Stimulated activated CD8-positive, alpha-beta memory T cell treated with anti-CD3 and anti-CD28 coated beads, Interleukin-4, amount 100 ng/mL, for 48 hours (primary cell): ENCODE measurements around the gene PDLIM1.
"Not testable (repeated sequence)": the region's sequence is repeated elsewhere in the genome, so short reads cannot be mapped to it uniquely, and the experiment has no call there.

Source experiments
- DNase-seq: peaks from one replicate; pipeline ENCODE4 v3.0.0-alpha.2; 2020

PDLIM1 gene

DNA sequence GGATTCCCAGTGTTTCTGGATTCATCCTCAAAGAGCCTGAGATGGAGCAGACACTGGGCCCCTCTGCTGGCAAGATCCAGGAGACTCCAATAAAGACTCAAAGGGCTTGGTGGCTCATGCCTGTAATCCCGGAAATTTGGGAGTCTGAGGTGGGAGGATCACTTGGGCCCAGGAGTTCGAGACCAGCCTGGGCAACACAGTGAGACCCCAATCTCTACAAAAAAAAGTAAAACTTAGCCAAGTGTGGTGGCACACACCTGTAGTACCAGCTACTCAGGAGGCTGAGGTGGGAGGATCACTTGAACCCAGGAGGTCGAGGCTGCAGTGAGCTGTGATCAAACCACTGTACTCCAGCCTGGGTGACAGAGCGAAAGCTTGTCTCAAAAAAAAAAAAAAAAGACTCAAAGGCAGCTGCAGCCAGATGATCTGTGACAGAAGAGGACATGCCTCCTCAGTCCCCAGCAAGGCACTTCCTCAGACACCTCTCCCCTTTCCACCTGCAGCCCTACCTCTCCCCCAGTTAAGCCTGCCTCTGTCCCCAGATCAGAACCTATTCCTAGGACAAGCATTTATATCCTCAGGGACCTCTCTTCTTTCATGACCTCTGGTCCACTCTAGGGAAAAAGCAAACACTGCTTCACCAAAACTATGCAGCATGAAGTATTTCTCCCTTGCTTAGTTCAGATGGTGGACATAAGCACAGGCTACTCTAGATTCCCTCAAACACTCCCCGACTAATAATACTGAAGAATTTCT lies 27.9 kb downstream of the PDLIM1 start:
- DNase-seq: no peak

DNA sequence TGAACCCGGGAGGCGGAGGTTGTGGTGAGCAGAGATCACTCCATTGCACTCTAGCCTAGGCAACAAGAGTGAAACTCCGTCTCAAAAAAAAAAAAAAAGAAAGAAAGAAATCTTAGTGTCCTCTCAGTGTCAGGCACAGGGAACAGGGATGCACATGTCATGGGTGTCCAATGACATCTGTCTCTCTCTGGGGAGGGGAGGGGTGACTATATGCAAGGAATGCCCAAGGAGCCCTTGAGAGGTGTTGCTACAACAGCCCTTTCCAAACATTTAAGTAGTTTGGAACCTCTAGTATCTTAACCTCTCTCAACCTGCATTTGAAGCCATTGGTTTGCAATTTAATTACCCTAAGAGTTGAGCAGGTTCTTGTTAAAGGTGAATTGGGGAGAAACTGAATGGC lies 28.9 kb downstream of the PDLIM1 start:
- no peak for DNase-seq

DNA sequence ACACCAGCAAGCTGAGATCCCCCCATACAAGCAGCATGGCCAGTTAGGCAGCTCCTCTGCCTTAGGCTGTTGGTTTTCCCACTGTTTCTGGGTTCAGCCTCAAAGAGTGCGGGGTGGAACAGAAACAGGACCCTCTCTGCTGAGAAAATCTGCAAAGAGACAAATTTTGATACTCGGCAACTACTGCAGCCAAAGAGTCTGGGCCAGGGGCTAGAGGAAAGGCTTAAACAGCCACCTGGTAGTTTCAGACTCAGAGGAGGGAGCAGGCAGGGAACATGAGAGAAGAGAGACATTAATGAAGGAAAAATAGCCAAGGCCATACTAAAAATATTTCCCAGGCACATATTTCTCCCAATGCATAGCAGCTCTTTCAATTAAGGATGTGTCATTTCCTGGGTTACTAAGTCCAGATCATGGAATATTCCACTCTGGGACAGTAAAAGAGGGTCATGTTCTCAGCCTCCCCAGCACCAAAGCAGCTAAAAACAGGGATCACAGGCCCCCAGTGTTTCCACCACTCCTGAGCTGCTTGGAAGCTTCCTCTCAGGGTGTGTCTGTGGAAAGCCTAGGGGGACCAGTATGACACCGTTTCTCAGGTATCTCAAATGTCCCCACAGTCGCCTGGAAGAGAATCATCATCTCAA lies 29.8 kb downstream of the PDLIM1 start:
- DNase-seq: no peak

DNA sequence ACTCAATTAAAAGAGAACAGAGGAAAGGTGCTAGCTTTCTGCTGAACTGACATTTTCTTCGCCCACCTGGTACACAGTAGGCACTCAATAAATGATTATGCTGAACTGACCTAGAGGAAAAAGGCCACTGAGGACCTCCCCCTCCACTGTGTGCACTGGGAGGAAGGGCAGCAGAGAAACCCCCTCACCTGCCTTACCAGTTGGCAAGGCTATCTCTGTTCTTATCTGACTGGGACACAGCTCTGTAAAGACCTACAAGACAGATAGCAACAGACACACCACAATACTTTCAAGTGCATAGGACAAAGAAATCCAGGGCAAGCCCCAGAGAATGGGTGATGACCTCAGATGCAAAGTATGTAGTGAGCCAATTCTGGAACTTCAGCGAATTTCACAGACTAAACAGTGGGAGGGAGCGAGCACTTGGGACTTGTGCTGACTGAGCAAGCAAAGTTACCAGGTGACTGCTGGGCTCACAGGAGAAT lies 30.4 kb downstream of the PDLIM1 start:
- no peak for DNase-seq

DNA sequence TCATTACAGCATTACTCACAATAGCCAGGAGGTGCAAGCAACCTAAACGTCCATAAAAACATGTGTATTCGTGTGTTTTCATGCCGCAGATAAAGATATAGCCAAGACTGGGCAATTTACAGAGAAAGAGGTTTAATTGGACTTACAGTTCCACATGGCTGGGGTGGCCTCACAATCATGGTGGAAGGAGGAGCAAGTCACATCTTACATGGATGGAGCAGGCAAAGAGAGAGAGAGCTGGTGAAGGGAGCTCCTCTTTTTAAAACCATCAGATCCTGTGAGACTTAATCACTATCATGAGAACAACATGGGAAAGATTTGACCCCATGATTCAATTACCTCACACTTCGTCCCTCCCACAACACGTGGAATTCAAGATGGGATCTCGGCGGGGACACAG lies 33.0 kb downstream of the PDLIM1 start:
- DNase-seq: no peak

DNA sequence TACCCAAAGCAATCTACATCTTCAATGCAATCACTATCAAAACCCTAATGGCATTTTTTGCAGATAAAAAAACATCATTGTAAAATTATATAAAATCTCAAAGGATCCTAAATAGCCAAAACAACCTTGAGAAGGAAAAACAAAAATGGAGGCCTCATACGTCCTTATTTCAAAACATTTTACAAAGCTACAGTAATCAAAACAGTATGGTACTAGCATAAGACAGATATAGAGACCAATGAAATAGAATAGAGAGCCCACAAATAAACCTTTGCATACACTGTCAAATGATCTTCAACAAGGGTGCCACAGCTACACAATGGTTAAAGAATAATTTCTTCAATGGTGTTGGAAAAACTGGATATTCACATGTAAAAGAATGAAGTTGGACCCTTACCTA lies 34.5 kb downstream of the PDLIM1 start:
- DNase-seq: no peak

DNA sequence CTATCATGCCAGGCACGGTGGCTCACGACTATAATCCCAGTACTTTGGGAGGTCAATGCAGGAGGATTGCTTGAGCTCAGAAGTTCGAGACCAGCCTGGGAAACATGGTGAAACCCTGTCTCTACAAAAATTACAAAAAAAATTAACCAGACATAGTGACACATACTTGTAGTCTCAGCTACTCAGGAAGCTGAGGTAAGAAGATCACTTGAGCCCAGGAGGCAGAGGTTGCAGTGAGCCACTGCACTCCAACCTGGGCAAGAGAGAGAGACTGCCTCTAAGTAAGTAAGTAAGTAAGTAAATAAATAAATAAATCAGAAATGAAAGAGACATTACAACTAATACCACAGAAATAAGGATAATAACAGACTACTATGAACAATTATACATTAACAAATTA lies 36.2 kb downstream of the PDLIM1 start:
- DNase-seq: no peak

DNA sequence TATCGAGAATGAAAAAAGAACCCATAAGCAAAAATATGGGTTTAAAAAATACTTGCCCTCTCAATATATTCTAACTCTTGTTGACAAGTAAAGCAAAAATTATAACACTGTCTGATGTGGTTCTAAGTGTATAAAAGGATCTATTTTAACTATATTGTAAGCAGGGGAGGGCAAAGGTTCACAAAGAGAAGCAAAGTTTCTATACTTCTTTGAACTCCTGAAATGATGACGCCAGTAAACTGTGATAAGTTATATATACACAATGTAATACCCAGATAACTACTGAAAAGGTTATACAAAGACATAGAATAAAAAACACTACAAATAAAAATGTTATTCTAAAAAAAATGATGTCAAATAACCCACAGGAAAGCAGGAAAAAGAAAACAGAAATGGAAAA lies 37.1 kb downstream of the PDLIM1 start:
- no peak for DNase-seq

DNA sequence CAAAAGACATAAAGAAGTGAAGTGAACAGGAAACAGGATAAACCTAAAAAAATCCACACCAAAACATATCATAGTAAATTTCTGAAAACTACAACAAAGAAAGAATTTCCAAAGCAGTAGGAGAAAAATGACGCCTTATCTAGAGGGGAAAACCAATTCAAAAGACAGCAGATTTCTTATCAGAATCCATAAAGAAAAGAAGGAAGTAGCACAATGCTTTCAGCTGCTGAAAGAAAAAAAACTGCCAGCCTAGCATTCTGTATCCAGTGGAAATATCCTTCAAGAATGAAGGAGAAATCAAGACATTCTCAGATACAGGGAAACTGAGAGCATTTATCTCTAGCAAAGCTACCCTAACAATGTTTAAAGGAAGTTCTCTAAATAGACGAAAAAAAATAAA lies 37.8 kb downstream of the PDLIM1 start:
- no peak for DNase-seq

DNA sequence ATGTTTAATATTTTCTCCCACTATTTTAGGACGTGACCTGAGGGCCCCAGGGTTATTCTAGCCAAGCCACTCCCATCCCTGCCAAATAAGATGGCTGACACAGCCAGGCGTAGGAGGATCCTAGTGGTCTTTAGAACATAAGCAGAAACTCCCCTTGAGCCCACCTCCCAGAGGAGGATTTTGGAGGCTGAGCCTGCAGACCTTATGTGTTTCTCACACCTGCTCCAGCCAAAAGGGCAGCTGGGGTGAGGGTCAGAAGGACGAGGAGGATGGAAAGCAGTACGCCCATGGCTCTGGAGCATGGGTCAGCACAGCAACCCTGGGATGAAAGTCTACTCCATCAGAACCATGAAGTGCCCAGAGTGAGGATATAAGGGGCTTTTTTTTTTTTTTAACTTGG lies 39.9 kb downstream of the PDLIM1 start:
- no peak for DNase-seq

DNA sequence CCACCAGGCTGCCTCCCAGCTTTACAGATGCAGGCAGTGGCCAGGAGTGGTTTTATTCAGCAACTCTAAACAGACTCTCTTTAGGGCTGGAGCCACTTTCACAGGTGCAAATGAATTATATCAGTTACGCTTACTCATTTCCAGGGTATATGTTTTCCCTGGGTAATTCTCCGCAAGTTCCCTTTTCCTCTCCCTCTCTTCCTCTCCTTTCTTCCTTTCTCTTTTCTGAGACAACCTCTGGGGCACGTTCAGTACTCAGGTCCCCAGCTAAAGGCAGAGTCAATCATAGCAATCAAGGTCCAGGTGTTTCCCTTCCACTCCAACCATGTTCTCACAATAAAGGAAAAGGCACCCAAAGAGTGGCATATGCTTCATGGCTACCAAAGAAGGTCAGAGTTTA lies 41.3 kb downstream of the PDLIM1 start:
- no peak for DNase-seq

DNA sequence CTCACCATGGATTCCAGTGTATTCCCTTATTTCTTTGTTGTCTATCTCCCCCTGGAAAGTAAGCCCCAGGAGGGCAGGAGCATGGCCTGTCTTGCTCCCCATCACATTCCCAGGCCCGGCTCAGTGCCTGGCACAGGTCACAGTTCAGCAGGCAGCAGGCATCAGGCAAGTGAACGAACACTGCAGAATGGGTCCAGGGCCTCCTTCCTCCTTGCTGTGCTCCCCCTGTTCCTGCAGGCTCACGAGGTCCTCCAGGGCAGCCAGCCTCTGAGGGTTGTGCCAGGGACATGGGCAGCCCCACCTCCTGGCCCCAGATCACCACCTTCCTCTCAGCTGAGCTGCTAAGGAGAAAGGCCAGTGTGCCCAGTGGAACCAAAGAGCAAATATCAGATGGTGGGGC lies 41.8 kb downstream of the PDLIM1 start:
- no peak for DNase-seq

DNA sequence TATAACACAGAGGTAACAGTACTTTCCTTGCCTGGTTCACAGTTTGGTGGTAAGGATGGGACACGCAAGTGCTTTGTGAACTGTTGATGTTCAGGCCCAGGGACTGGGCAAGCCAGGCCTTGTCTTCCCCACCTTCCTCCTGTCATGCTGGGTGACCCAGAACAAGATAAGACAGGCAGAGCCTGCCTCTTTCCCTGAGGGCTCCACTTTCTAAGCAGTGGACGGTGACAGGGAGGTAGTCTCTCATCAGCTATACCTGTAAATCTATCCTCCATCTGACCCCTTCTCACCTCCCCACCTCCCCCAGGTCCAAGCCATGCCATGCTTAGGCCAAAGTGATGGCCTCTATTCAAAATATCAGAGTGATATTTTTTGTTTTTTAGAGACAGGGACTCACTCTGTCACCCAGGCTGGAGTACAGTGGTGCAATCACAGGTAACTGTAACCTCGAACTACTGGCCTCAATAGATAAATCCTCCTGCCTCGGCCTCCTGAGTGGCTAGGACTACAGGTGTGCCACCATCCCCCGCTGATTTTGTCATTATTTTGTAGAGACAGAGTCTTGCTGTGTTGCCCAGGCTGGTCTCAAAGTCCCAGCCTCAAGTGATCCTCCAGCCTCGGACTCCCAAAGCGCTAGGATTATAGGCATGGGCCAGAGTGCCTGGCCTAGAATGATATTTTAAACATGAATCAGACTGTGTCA lies 42.8 kb downstream of the PDLIM1 start:
- no peak for DNase-seq

DNA sequence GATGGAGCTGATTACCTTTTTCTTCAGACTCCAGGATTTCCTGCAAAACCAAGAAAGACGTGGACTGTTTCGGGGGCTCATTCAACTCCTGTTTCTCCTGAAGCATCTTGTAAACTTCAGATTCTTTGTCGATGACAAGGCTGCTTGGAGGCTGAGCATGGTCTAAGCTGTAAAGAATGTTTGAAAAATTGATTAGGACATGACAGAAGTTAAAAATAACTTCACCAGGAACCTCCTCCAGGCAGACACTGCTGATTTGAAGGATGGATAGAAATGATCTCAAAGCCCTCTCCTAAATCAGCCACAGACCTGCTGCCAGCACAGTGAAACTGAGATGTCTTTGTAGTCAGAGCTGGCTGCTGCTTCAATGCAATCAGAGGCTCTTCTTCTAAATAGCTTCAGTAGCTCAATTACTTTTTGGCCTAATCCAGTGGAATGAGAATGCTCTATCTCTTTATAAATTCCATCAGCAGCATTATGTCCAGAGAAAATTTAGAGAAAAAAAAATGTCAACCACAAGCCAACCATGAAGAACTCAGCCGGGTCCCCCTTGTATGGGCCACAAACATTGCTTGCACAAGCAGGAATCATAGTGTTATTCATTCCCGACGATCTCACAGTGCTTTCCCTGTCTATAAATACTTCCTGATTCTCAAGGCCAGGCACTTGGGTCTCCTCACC lies 43.5 kb downstream of the PDLIM1 start:
- DNase-seq: no peak

DNA sequence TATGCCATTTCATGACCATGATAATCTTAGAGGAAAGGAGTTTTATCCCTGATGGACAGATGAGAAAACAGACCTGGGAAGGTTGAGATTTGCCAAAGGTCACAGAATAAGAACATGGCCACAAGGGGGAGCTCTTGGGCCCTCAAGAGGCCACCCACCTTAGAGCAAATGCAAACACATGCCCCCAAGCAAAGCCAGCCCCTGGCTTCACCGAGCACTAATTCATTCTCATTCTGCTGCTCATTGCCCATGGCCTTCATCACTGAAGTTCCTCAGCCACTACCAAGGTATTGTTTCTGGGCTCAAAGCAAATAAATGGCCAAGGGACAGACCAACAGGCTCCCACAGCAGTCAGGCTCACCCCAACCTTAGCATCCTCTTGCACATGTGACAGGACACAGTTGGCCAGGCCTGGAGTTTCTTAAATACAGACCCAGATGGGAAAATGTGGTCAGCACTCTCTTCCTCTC lies 44.2 kb downstream of the PDLIM1 start:
- peak; percentile 85 for DNase-seq

DNA sequence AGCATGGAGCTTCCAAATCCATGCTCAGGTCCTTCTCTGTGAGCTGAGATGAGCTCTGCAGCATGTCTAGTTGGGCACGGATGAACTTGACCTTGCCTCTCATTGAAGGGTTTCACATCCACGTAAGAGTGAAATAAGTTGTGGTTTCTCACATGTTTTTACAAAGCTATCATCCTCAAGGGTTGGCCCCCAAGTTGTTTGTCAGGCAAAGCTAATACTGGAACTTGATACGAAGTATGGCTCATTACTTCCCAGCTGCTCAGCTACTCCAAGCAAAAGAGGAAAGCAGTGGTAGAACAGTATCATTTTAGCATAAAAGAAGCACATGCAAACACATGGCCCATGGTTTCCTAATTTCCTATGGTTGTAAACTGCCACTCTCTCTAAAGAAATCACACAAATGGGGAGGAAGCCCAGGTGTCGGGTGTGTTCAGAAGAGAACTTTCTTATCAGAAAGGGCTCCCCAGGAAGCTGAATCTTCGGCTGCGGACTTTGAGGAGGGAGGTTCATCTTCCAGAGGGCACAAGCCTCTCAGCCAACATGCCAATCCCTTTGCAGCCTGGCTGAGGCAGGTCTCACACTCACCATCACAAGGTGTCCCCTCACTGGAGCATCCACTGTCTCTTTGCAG lies 45.3 kb downstream of the PDLIM1 start:
- DNase-seq: no peak

DNA sequence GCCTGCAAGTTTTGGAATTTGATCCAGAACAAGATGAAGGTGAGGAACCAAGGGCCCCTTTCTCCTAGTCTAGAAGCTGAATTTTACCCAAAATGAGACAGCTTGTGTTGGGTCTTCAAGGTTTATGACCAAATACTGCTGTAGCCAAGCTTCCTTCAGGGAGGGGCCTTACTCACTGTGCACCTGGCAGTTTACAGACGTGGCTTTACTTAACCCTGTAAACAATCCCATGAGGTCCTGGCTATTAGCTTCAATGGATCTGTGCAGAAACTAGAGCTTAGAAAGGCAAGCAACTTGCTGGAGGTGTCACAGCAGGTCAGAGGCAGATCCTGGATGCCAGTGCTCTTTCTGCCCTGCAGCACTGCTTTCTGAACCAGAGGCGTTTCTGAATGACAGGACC lies 46.7 kb downstream of the PDLIM1 start:
- no peak for DNase-seq

DNA sequence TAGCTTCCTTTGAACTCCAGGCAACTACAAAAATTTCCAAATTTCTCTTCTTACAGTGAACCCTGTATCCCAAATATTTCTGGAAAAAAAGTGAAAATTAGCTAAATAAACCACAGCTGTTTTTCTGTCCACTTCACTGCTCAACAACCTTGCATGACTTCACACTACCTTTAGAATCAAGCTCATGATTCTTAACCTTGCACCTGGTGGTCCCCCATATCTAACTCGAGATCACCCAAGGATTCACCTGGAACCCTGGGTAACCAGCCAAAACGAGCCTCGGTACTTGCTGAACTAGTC lies 47.5 kb downstream of the PDLIM1 start:
- DNase-seq: no peak

DNA sequence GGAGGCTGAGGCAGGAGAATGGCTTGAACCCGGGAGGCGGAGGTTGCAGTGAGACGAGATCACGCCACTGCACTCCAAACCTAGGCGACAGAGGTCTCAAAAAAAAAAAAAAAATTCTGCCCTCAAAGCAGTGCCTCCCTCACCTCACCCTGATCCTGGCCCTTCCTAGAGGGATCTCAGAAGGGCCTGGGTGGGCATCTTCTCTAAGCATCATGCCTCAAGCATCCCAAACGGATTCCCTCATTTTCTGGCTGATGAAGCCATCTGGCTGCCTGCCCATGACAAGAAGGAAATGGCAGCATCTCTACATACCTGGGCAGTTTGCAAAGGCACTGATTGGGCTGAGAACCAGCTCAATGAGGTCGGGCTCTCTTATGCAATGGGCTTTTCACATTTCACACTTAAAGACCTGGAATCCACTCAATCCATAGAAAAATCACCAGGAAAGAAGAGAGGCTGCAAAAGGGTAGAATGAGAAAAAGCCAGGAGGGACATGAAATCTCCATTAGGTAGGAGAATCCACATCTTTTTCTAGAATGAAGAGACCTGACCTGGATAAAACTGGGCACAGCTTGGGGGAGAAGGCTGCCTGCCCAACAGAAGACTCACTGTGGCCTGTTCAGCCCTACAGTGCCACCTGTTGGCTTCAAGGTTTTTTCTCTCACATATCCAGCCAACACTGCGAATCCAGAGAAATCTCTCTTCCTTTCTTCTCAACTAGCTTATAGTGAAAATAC lies 48.1 kb downstream of the PDLIM1 start:
- DNase-seq: no peak

DNA sequence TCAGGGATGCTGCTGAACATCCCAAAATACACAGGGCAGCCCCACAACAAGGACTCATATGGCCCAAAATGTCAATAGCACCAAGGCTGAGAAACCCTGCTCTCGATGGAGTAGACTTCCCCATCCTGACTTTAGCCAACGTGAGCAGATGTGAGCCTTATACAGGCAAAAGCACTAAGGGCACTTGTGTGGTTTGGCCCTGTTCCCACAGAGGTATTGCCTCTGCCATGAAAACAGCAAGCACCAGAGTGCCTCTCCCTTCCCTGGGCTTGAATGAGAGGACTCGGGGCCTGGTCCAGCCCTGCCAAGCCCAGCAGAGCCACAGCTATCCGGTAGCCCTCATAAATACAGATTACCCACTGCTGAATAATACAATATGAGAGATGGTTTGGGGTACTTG lies 49.3 kb downstream of the PDLIM1 start:
- no peak for DNase-seq

DNA sequence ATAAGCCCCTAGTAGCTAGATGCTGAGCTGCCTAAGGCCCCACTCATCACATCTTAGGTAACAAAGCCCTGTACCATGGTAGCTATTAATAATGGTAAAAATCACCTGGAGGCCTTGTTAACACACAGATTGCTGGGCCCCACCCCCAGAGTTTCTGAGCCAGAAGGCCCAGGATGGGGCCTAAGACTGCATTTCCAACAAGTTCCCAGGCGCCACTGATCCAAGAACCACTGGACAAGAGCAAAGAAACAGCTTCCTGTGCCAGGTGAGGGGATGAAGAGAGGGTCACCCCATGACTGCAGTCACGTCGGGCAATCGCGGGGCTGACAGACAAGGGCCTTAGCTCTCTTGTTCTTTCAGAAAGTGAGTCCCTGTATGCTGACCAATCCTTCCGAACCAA lies 50.0 kb downstream of the PDLIM1 start:
- no peak for DNase-seq

DNA sequence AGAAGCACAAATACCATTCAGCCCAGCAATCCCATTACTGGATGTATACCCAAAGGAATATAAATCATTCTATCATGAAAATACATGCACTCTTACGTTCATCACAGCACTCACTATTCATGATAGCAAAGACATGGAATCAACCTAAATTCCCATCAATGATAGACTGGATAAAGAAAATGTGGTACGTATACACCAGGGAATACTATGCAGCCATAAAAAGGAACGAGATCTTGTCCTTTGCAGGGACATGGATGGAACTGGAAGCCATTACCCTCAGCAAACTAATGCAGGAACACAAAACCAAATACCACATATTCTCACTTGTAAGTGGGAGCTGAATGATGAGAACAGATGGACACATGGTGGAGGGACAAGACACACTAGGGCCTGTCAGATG lies 50.7 kb downstream of the PDLIM1 start:
- not testable (repeated sequence) for DNase-seq
